AG09319 (cell line): ENCODE measurements around the gene BLZF1.
"Not testable (repeated sequence)": the region's sequence is repeated elsewhere in the genome, so short reads cannot be mapped to it uniquely, and the experiment has no call there.

Source experiments
- DNase-seq: peaks from one replicate; pipeline ENCODE4 v3.0.0-alpha.2; 2010; ENCODE audit warnings: low read depth; ENCODE audit errors: extremely low read depth
- TF ChIP-seq, protein P1 (sequence below): IDR thresholded peaks from 2 replicates; pipeline ENCODE4 v1.5.1; 2011; ENCODE audit warnings: low read depth, mild to moderate bottlenecking, inconsistent platforms, low read length, moderate library complexity

BLZF1 gene

DNA sequence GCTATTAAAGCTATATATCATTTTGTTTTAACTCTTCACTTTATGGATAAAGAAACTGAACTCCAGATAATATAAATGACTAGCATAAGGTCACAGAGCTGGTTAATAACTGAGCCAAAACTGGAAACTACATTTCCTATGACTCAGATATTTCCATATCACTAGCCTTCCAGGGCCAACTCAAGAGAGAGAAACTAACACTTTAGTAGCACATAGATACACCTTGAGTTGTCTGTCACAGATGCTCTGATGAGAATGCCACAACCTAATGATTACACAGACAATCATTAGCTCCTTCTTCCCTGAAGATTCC is 41.1 kb upstream of the BLZF1 start:
- DNase-seq, result no peak
- TF ChIP-seq, protein P1, sequence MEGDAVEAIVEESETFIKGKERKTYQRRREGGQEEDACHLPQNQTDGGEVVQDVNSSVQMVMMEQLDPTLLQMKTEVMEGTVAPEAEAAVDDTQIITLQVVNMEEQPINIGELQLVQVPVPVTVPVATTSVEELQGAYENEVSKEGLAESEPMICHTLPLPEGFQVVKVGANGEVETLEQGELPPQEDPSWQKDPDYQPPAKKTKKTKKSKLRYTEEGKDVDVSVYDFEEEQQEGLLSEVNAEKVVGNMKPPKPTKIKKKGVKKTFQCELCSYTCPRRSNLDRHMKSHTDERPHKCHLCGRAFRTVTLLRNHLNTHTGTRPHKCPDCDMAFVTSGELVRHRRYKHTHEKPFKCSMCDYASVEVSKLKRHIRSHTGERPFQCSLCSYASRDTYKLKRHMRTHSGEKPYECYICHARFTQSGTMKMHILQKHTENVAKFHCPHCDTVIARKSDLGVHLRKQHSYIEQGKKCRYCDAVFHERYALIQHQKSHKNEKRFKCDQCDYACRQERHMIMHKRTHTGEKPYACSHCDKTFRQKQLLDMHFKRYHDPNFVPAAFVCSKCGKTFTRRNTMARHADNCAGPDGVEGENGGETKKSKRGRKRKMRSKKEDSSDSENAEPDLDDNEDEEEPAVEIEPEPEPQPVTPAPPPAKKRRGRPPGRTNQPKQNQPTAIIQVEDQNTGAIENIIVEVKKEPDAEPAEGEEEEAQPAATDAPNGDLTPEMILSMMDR, result no peak

DNA sequence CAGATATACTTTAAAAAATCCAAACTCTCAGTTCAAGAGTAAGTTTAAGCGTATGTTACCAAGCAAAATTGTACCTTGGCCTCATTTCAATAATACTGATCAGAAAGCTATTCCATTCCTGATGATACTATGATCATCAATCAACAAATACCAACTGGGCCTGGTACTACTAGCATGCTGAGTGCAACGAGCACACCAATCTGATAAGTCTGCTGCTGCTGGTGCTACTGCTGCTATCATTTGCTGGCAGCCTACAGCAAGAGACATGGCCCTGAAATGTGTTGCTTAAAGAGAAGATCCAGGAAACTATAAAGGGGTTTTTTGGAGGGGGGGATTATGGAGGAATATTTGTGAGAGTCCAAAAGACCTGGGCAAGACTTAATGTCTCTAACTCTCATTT is 40.1 kb upstream of the BLZF1 start:
- TF ChIP-seq, protein P1, result no peak
- DNase-seq, result no peak

DNA sequence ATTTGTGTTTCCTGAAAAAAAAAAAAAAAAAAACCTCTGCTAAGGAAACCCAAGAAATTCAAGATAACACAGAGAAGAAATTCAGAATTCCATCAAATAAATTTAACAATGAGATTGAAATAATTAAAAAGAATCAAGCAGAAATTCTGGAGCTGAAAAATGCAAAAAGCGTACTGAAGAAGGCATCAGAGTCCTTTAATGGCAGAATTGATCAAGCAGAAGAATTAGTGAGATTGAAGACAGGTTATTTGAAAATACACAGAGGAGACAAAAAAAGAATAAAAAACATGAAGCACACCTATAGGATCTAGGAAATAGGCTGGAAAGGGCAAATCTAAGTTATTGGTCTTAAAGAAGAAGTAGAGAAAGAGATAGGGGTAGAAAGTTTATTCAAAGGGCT is 38.6 kb upstream of the BLZF1 start:
- DNase-seq, result no peak
- TF ChIP-seq, protein P1, result no peak

DNA sequence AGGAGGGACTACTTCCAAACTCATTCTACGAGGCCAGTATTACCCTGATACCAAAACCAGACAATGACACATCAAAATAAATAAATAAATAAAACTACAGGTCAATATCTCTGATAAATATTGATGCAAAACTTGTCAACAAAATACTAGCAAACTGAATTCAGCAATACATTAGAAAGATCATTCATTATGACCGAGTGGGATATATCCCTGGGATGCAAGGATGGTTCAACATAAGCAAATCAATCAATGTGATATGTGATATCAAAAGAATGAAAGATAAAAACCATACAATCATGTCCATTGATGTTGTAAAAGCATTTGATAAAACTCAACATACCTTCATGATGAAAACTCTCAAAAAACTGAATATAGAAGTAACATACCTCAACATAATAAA is 37.1 kb upstream of the BLZF1 start:
- DNase-seq, result no peak
- TF ChIP-seq, protein P1, result no peak

DNA sequence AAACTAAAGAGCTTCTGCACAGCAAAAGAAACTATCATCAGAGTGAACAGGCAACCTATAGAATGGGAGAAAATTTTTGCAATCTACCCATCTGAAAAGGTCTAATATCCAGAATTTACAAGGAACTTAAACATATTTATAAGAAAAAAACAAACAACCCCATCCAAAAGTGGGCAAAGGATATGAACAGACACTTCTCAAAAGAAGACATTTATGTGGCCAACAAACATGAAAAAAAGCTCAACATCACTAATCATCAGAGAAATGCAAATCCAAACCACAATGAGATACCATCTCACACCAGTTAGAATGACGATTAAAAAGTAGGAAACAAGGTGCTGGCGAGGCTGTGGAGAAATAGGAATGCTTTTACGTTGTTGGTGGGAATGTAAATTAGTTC is 33.3 kb upstream of the BLZF1 start:
- not testable (repeated sequence) for DNase-seq

DNA sequence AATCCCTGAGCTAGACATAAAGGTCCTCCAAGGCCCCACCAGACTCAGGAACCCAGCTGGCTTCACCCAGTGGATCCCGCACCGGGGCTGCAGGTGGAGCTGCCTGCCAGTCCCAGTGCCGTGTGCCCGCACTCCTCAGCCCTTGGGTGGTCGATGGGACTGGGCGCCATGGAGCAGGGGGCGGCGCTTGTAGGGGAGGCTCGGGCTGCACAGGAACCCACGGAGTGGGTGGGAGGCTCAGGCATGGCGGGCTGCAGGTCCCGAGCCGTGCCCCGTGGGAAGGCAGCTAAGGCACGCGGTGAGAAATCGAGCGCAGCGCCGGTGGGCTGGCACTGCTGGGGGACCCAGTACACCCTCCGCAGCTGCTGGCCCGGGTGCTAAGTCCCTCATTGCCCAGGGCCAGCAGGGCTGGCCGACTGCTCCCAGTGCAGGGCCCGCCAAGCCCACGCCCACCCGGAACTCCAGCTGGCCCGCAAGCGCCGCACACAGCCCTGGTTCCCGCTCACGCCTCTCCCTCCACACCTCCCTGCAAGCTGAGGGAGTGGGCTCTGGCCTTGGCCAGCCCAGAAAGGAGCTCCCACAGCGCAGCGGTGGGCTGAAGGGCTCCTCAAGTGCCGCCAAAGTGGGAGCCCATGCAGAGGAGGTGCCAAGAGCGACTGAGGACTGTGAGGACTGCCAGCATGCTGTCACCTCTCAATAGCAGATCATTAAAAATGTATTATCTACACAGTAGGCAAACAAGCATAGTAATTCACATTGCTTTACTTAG is 30.9 kb upstream of the BLZF1 start:
- not testable (repeated sequence) for DNase-seq

DNA sequence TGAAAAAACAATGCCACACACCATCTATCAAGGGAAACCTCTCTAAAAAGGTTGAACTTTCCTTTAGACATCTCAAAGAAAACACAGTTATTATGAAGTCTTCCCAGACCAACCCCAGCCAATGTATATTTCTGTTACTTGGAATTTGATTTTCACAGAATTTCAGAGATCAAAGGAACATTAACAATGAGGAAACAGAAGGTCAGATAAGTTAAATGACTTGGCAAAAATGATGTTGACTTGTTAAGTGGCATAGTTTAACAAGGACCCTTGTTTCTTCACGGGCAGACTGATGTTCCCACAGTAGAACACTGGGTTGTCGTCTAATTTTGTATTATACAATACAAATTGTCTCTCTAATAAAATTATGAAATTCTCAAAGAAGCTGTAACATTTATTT is 29.4 kb upstream of the BLZF1 start:
- DNase-seq, result no peak
- TF ChIP-seq, protein P1, result no peak

DNA sequence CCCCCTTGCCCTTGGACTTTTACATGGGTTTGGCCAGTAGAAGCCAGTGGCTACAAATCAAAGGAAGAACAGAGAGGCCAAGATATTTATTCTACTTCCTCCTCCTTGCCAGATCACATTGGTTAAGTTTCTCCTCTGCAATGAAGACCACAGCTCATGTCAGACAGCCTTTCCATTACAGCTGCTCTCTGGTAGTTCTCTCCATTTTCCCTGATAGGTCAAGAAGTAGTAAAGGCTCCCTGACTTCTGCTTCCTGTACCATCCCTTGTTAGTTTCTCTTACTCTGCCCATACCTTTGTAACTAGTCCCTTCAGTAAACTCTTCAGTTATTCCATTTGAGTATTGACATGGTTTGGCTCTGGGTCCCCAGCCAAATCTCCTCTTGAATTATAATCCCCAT is 28.2 kb upstream of the BLZF1 start:
- TF ChIP-seq, protein P1, result no peak

More for the DNA sequence above, 28.2 kb upstream of the BLZF1 start:
- no peak for DNase-seq
